HG03066 (cell line): Measurements from ENCODE around the gene RGS4.

ENCODE experiments used
- ATAC-seq: cut with Tn5 transposase; IDR thresholded peaks from one replicate; pipeline ENCODE4 v1.9.1; 2021; ENCODE audit warnings: low read depth; ENCODE audit not compliant: unreplicated experiment

Gene RGS4

DNA sequence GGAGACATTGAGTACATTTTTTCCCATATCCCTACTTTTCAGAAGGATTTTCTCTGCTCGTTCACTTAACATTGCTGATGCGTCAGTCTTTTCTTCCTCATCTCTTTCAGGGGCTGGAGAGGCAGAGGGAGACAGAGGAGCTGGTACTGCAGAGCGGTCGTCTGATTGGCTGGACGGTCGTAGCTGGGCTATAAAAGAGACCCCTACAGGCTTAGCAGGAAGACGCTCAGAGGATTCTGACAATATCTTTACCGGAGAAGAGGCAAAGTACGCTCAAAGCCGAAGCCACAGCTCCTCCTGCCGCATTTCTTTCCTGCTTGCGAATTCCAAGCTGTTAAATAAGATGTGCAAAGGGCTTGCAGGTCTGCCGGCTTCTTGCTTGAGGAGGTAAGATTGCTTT, at the start of gene RGS4:
Gene RGS4 (plus strand): TSS at position 220 of the 400 bp plus-strand sequence. CDS start 124 bp downstream, at position 344.
- no peak for ATAC-seq

DNA sequence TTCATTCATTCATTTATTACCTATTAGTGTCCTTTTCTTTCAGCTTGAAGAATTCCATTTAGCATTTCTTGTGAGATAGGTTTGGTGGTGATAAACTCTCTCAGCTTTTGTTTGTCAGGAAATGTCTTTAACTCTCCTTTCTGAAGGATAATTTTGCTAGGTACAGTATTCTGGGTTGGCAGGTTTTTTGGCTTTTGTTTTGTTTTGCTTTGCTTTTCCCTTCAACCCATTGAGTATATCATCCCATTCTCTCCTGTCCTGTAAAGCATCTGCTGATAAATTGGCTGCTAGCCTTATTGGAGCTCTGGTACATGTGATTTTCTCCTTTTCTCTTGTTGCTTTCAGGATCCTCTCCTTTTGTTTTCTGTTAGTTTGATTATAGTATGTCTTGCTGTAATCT, 47.0 kb upstream of the RGS4 start:
- no peak for ATAC-seq

DNA sequence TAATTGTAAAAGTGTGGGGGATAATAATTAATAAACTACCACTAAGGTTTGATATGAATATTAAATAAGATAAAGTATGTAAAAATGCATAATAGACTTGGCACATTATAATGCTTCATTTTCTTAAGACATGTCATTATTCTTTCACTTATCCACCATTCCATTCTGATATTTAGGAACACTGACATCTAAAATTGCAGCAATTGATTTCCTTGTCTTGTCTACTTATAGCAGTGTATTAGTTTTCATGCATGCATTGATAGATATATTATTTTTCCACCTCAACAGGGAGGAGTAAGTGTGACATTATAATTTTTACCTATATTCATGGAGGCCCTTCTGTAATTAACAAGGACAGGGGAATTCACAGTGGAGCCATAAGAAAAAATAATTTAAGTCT, 41.6 kb upstream of the RGS4 start:
- no peak for ATAC-seq

DNA sequence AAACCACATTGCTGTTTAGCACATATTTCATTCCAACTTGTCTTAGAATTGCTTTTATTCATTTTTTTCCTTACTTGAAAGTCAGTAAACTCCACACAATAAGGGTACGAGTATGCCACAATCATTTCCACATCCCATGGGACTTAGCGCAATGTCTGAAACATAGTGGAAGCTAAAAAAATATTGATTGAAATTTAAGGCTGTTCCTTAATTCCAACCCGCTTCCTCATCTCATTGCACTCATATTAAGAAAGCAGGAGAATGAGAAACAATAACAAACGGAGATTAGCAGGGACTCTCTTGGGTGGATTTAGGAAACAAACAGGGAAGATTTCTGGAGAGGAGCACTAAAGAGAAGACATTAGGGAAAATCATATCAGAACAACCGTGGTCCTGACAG, 39.3 kb upstream of the RGS4 start:
- ATAC-seq: no peak

DNA sequence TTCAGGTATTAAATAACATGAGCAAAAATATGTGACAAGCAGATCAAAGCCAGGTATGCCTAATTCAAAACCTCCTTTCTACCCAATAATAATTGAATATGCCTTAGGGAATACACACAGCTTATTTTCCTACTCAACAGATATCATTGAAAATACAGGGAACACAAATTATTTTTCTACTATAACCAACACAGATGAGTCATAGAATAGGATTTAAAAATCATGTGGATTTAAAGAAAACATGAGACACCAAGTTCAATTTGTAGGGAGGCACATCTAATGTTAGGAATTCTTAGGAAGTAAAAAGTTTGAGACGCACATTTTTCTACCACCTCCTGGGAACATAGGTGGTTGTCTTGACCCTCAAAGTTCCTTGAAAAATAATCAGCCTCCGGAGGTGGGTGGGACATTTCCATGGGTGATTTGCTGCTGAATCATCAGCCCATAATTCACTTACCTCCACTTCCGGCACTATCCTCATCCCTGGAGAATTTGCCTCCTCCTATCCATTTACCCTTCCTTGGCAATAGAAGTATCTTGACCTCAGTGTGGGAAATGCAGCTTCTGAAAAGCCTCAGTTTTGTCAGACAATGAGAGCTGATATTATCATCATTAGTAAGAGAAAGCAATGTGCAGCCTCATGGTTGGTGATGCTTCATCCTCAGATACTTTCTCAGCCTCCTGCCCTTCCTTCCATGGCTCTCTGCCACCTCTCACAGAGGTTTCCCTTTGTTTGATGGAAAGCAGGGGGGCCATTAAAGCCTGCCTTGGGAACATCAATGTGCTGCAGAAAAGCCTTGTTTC, 33.5 kb upstream of the RGS4 start:
- ATAC-seq: no peak

DNA sequence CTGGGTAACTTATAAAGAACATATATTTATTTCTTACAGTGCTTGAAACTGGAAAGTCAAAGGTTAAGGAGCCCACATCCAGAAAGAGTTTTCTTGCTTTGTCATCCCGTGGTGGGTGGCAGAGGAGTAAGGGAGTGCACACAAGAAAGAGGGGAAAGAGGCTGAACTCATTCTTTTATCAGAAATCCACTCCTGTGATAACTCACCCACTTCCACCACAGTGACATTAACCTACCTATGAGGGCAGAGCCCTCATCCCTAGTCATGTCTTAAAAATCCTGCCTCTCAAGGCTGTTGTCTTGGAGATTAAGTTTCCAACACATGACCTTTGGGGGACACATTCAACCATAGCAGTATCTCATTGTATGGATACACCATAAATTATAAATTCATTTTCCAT, 32.5 kb upstream of the RGS4 start:
- ATAC-seq: no peak

DNA sequence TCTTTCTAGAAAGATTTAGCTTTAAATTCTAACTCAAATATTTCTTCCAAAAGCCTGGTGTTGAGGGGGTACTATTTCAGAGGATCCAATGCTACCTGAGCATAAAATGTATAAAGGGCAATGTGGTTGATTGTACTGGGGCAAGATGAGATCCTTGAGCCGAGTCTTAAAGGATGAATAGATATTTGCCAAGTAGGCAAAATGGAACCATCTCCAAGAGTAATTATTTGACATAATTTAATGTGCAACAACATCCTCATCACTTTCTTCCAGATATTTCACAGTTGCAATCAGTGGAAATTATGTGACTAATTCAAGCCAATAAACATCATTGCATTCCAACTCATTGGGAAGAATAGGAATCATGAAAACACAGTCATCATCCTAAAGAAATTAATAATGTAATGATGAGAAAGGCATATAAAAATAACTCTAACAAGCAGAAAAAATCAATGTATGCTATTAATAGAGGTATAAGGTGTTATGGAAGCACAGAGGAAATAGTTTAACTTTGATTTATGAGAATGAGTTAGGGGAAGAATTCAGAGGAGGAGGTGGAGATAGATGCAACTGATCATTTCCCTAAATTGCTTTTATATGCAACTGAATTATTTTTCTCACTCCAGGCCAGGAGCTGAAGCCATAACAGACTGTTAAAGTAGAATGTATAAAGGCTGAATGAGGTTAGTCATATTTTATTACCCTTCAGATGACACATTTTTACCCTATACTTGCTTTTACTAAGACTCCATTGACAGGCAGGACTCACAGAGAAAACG, 30.0 kb upstream of the RGS4 start:
- no peak for ATAC-seq

DNA sequence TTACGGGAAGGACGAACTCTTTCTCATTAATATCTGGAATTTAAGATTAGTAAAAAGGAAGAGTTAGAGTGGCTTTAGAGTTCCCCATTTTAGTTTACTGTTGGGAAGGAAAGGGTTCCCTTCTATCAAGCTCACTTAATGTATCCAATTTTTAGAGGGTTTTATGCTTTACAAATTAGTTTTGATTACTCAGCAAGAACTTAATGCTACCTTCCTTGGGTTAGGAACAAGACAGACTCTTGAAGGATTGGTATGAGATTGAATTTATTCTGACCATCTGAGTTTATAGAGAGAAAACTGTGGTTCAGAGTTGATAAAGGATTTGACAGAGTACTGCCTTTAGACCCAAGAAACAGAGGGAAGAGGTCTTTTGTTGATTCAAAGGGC, 29.5 kb upstream of the RGS4 start:
- no peak for ATAC-seq

DNA sequence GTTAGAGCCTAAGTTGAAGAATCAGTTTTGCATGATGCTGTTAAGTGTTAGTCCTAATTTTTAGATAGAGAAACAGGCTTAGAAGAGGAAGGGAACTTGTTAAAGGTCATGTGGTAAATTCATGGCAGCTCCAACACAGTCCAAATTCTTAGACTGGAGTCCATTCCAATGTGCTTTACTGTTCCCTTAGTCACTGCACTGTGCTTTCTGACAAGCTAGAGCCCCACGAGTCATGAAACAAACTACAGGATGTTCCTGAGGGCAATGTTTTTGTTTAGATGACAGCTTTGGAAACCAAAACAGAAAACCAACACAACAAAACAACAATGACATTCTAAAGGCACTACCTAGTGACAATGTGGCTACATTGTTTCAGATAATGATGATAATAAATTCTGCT, 23.1 kb upstream of the RGS4 start:
- ATAC-seq: no peak

DNA sequence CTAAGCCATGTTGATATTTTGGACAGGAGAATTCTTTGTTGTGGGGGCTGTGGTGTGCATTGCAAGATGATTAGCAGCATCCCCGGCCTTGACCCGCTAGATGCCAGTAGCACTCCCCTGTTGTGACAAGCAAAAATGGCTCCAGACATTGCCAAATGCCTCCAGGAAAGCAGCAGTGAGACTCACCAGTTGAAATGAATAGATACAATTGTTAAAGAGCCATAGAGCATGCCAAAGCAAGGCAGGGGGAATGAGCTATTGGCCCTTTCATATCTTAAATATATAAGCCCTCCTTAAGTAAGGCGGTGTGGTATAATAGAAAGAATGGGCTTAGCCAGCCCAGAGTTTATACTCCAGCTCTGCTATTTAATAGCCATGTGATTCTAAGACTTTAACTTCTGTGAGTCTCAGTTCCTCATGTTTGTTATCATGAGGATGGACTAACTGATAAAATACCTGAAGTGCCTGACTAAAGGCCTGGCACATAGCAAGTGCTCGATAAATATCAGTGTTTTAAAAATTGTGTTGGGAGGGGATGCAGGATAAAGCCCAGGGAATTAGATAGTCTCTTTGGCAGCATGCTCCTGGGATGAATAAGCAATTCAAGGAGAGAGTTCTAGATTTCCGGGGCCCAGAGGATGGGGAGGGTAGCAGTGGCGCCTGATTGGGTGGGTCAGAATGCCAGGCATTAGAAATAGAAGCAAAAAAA, 21.1 kb upstream of the RGS4 start:
- ATAC-seq: no peak

DNA sequence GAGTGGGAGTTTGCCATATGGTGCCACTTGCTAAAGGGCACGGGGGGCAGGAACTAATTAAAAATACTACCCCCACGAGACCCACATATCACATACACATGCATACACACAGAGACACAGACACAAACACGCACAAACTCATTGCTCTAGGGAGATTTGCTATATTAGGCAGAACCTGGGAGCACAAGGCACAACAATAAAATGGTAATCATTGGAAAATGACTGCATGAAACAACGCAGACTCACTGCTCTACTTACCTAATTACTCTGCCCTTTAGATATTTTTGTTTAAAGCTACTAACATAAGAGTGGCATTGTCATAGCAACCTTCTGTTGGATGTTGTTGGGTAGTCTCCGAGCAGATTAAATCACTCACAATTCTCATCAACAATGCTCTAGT, 20.3 kb upstream of the RGS4 start:
- ATAC-seq: no peak

DNA sequence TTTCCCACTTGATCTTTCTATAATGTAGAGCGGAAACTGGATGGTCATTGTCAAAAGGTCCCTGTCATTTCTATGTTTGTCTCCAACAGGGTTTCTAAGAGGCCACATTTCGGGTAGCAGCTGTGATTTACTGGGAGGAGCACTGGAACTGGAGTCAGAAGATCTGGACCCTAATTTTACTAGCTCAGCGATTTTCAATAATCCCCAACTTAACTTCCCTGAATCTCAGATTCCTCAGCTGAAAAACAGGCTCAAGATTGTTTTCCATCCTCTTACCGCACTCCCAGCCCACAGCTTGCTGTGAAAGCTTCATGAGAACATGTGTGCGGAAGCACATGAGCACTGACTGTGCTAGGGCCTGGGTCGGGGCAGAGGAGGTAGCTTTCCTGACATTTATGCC, 19.9 kb upstream of the RGS4 start:
- ATAC-seq: no peak

DNA sequence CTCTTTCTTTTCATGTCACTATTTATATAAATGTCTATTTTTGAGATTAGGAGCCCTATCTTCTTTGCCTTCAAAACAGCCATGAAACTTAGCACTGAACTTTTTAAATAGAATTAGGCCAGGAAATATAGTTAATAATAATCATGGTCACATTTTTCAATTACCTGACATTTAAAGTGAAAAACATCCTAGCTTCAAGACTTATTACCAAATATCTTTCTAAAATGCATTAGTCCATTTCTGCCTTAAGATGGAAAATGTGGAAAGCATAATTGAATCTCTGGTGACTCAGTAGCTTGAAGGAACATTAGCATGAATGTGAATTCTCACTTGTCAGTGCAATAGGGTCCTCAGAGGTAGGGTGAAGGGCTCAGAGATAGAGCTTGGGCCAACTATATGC, 18.7 kb upstream of the RGS4 start:
- no peak for ATAC-seq

DNA sequence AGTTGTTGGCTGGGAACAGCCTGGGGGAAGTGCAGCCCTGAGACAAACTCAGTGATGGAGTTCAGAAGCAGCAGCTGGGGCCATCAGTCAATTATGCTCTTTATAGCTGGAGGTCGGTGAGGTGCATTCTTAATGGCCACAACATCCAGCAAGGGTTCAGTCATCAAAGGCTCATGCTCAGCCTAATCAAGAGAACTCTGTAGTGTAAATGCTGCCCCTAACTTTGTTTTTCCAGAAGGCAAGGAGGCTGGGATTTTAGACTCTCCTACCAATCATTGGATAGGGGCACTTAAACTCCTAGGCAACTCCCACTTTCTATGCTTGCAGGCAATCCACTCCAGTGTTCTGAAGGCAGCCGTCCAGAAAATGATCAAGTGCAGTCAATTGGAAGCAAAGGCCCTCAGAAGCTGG, 15.0 kb upstream of the RGS4 start:
- ATAC-seq: no peak

DNA sequence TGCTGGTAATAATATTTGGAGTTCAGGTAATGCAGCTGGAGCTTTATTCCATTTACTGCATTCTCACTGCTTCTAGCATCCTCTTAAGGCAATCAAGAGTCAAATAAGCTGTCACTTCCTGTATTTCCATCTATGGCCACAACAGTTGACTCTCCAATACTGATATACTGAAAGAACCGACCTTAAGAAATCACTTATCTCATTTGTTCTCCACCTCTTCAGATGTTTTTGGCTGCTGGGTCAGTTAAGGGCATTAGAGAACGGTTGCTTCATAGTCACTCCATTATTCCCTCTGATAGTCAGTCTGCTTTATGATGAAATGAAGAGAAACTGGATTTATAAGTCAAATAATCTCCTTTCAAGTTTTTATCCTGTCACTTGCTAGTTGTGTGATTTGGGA, 14.2 kb upstream of the RGS4 start:
- ATAC-seq: no peak

DNA sequence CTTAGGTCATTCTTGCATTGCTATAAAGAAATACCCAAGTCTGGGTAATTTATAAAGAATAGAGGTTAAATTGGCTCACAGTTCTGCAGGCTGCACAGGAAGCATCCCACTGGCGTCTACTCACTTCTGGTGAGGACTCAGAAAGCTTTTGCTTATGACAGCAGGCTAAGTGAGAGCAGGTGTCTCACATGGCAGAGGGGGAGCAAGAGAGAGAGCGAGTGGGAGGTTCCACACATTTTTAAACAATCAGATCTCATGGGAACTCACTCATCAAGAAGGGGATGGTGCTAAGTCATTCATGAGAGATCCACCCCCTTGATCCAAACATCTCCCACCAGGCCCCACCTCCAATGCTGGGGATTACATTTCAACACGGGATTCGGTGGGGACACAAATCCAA, 13.6 kb upstream of the RGS4 start:
- no peak for ATAC-seq

DNA sequence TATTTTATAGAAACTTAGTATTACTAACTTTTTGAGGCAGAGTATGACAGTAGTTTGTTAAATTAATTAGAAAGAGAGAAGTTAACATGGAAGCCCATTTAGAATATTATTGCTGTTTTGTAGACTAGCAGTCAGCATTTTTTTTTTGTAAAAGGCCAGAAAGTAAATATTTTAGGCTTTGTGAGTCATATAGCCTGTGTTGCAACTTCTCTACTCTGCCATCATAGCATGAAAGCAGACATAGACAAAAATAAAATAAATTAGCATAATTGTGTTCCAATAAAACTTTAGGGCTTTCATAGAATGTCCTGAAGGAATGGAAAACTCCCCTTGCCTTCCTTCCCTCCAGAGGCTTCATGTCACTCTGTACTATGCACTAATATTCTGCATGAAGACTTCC, 12.3 kb upstream of the RGS4 start:
- no peak for ATAC-seq

DNA sequence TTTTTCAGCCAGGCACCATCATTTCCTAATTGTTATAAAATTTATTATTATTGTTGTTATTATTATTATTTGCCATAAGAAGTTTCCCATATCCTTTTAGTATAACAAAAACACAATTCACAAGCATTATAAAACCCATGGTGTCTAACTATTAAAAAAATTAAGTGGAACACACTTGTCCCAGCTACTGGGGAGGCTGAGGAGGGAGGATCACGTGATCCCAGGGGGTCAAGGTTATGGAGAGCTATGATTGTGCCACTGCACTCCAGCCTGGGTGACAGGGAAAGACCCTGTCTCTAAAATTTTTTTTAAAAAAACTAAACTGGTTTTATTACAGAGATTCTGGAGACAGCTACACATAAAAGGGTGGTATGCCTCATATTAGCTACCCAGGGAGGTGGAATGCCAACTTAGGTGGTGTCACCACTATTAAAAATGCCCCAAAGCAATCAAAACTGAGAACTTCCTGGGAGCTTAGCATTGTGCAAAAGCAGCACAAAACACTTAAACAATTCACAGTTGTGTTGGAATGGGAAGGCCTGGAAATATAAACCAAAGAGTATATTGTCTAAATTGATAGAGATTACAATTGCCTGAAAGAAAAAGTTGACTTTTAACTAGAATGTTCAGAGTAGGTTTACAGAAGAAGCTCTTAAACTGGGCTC, 8.7 kb upstream of the RGS4 start:
- no peak for ATAC-seq

DNA sequence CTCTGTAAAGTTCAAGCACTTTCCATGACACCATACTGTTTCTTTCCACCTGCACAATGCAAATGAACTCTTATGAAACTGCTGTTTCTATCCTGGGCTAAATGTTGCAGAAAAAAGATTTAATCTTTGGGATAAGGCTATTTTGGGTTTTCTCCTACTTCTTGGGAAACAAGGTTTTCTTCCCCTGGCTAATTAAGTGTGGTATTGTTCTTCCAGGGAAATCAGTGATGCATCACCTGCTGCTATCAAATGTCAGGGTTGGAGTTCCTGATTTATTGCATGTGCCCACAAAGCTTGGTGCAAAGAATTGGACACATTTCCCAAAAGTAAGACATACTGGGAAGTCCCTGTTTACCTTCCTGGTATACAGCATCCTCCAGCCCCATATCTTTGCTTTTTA, 6.0 kb upstream of the RGS4 start:
- ATAC-seq: no peak

DNA sequence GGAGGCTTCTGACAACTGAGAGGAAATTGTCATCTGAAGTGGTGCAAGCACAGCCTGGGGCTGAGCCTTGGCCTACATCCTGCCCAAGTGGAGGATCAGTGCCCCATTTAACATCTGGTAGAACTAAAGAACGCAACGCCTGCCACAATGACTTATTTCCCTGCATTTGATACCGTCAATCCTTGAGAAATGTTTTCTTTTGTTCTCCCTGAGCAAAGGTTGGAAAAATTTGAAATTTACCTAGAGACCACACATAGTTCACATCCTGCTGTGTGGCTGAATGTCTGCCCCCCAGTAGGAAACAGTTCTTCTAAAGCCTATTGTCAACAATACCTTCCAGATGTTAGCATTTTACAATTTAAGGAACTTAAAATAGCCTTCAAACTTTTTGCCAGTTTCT, 5.6 kb upstream of the RGS4 start:
- ATAC-seq: no peak

DNA sequence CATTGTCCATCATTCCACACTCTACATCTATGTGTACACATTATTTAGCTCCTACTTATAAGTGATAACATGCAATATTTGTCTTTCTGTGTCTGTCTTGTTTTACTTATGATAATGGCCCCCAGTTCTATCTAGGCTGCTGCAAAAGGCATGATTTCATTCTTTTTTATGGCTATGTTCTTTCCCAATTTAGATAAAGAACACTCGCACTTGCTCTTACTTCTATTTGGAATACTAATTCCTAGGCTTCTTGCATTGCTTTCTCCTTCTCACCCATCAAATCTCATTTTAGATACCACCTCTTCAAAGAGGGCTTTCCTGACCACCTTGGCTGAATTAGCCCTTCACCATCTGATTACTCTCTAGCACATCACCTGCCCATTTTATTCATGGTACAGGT, 3.0 kb upstream of the RGS4 start:
- no peak for ATAC-seq
